GM12865 (cell line): Measurements from ENCODE around the gene NPAS4.

Source experiments
- DNase-seq: peaks from one replicate; pipeline ENCODE4 v3.0.0; 2010; ENCODE audit warnings: low read depth
- H3K4me3 ChIP-seq: 2 replicates; pipeline ENCODE4 v1.5.1; 2011; ENCODE audit warnings: mild to moderate bottlenecking, low read depth, low read length, control low read depth
- CTCF ChIP-seq: IDR thresholded peaks from 2 replicates; pipeline ENCODE4 v1.5.1; 2011; ENCODE audit warnings: low read length, control low read depth, low read depth, inconsistent platforms; ENCODE audit not compliant: insufficient read depth; ENCODE audit errors: missing control alignments

NPAS4 gene

DNA sequence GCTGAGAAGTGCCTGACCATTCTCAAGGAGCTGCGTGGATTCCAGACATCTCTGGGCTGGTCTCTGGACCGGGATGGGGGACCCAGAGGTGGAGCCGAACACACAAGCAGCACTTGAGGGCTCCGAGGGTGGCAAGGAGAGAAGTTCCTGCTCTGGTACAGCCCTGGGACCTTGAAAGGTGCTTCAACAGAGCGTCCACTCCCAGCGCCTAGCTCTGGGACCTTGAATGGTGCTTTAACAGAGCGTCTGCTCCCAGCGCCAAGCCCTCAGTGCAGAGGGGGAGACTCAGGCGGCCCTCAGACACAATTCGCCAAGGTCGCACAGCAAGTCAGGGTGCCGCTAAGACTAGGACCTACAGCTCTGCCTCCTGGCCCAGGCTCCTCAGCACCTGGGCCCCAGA is 10.6 kb upstream of the NPAS4 start:
- TF ChIP-seq CTCF: no peak
- H3K4me3 ChIP-seq: no peak overlapping the region
- DNase-seq: no peak

GRCh38 chr11:66411323-66411722 is 9.5 kb upstream of the NPAS4 start:
- no peak for TF ChIP-seq CTCF
- DNase-seq: no peak
- H3K4me3 ChIP-seq: no peak overlapping the region

DNA sequence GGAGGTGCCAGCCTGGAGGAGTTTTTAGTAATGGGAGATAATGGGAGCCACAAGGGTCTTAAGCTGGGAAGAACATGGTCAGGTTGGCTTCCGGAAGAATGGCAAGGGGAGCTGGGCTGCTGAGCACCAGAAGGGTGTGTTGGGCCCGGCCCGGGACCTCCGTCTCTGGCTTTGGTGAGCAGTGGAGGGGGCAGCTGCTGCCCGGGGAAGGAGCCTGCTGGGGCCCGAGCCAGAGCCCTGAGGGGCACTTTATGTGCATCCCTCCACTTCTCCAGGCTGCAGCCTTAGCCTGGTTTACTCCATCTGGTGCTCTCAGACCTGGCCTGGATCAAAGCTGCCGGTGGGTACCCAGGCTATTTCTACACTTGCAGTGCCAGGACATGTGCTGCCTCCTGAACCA is 8.7 kb upstream of the NPAS4 start:
- no peak overlapping the region for H3K4me3 ChIP-seq
- DNase-seq: no peak
- no peak for TF ChIP-seq CTCF

DNA sequence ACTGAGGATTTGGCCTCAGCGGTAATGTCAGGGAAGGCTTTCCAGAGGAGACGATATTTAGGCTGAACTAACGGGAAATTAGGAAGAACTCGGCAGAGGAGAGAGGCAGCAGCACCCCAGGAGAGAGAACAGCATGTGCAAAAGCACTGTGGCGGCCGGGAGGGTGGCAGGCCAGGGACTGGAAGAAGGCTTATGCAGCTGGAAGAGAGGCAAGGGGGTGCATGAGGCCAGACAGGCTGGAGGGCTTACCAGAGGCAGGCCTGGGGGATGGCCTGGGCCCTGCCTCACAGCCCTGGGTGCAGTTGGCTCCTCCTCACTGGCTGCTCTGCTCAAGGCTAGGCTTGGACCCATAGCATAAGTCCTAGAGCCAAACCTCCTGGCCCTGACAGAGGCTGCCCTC is 7.7 kb upstream of the NPAS4 start:
- DNase-seq: no peak
- TF ChIP-seq CTCF: no peak
- no peak overlapping the region for H3K4me3 ChIP-seq

- TF ChIP-seq CTCF: no peak
- H3K4me3 ChIP-seq: no peak overlapping the region
- no peak for DNase-seq
Observed at GRCh38 chr11:66414120-66414934, 6.5 kb upstream of the NPAS4 start.

- TF ChIP-seq CTCF: no peak
- no peak overlapping the region for H3K4me3 ChIP-seq
- DNase-seq: no peak
Observed at GRCh38 chr11:66415423-66415822, 5.4 kb upstream of the NPAS4 start.

DNA sequence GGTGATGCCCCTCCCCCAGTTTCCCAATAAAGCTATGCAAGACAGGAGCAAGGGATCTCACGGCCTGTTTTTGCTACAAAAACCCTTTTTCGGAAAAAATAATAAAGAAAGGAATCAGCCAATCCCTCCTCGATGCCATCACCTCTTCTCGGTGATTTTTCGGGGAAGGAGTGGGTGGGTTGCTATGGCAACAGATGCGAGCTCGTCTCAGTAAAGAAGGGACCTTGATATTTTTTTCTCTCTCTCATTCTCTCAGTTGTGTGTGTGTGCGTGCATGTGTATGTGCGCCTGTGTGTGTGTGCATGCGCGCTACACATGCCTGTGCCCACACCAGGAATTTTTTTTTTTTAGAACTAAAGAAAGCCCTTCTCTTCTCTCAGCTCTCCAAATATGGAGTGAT is 3.8 kb upstream of the NPAS4 start:
- DNase-seq: no peak
- no peak overlapping the region for H3K4me3 ChIP-seq
- TF ChIP-seq CTCF: no peak
